ENCODE results near the gene FAM83F.

Gene FAM83F

GRCh38 chr22:40076702-40077645 is 82.2 kb downstream of the FAM83F start:
- Histone ChIP-seq H3K4me3 (ENCODE audit: low read length) (no peak overlapping the region), H3K9me3 (ENCODE audit: control insufficient read depth, low read length) (no peaks in the 10 kb centered on the region), H3K4me1 (ENCODE audit: control insufficient read depth, insufficient read depth, low read length) (no peaks in the 10 kb centered on the region), H3K27me3 (ENCODE audit: control insufficient read depth, insufficient read depth, low read length) (peaks cover 6% of the 10 kb centered on the region), H3K9ac (ENCODE audit: low read length) (no peak overlapping the region), H3K36me3 (ENCODE audit: control insufficient read depth, insufficient read depth, low read length) (no peaks in the 10 kb centered on the region)

DNA sequence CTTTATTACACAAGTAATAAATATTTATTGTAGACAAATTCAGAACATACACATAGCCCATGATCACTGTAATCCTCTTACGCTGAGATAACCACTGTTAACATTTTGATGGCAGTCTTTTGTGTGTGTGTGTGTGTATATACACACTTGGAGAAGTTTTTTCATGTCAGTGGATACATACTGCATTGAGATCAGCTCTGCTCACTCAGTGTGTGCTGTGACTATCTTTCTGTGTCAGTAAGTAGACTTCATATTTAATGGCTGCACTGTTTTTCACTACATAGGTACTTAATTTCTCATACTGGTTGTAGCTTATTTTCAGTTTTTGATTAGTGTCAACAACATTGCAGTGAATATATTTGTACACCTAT is 82.9 kb downstream of the FAM83F start:
- no peaks in the 10 kb centered on the region for H3K4me1 ChIP-seq (ENCODE audit: control insufficient read depth, insufficient read depth, low read length)

GRCh38 chr22:40081662-40082061 is 86.9 kb downstream of the FAM83F start:
- H3K9me3 ChIP-seq (ENCODE audit: control insufficient read depth, low read length): no peaks in the 10 kb centered on the region
- peaks cover 18% of the 10 kb centered on the region for H3K27me3 ChIP-seq (ENCODE audit: control insufficient read depth, insufficient read depth, low read length)
- H3K4me1 ChIP-seq (ENCODE audit: control insufficient read depth, insufficient read depth, low read length): no peaks in the 10 kb centered on the region
- H3K4me3 ChIP-seq (ENCODE audit: low read length): no peak overlapping the region
- no peak overlapping the region for H3K9ac ChIP-seq (ENCODE audit: low read length)
- H3K36me3 ChIP-seq (ENCODE audit: control insufficient read depth, insufficient read depth, low read length): no peaks in the 10 kb centered on the region

More for the DNA sequence above, 82.9 kb downstream of the FAM83F start:
- H3K4me3 ChIP-seq (ENCODE audit: low read length): no peak overlapping the region
- H3K36me3 ChIP-seq (ENCODE audit: control insufficient read depth, insufficient read depth, low read length): no peaks in the 10 kb centered on the region
- peaks cover 12% of the 10 kb centered on the region for H3K27me3 ChIP-seq (ENCODE audit: control insufficient read depth, insufficient read depth, low read length)
- no peaks in the 10 kb centered on the region for H3K9me3 ChIP-seq (ENCODE audit: control insufficient read depth, low read length)
- no peak overlapping the region for H3K9ac ChIP-seq (ENCODE audit: low read length)

DNA sequence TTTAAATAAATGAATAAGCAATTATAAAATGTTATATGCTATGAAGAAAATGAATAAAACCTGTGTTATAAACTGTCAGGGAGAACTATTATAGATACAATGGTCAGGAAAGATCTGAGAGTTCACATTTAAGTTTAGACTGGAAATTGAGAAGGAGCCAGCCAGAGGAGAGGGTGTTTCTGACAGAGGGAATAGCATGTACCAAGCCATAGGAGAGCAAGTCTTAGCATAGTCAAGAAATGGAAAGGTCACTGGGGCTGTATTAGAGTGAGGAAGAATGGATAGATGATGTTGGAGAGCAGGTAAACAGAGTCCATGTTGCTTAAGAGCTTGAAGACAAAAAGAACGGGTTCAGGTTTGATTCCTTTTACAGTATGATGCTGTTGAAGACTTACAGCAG is 87.4 kb downstream of the FAM83F start:
- Histone ChIP-seq H3K27me3 (ENCODE audit: control insufficient read depth, insufficient read depth, low read length) (peaks cover 18% of the 10 kb centered on the region), H3K9me3 (ENCODE audit: control insufficient read depth, low read length) (no peaks in the 10 kb centered on the region), H3K4me1 (ENCODE audit: control insufficient read depth, insufficient read depth, low read length) (no peaks in the 10 kb centered on the region), H3K4me3 (ENCODE audit: low read length) (no peak overlapping the region), H3K36me3 (ENCODE audit: control insufficient read depth, insufficient read depth, low read length) (no peaks in the 10 kb centered on the region), H3K9ac (ENCODE audit: low read length) (no peak overlapping the region)

DNA sequence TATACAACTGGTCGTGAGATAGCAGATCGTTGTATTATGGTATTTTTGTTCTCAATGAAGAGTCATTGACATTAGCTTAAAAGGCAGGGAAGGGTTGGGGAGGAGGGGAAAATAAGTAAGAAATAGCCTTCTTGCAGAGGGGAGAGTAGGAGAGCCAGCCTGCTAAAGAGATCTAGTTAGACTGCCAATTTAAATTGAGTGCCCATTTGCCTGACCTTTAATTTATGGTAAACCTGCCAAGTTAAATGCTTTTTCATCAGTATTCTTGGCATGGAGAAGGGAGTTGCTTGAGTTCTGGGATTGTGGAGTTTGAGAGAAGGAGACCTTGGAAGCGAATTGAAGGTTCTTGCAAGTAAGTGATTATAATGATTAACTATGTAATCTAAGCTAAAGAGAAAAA is 89.0 kb downstream of the FAM83F start:
- no peaks in the 10 kb centered on the region for H3K36me3 ChIP-seq (ENCODE audit: control insufficient read depth, insufficient read depth, low read length)
- peaks cover 18% of the 10 kb centered on the region for H3K27me3 ChIP-seq (ENCODE audit: control insufficient read depth, insufficient read depth, low read length)
- no peak overlapping the region for H3K9ac ChIP-seq (ENCODE audit: low read length)
- H3K4me3 ChIP-seq (ENCODE audit: low read length): no peak overlapping the region
- no peaks in the 10 kb centered on the region for H3K4me1 ChIP-seq (ENCODE audit: control insufficient read depth, insufficient read depth, low read length)
- H3K9me3 ChIP-seq (ENCODE audit: control insufficient read depth, low read length): no peaks in the 10 kb centered on the region

- Histone ChIP-seq H3K9me3 (ENCODE audit: control insufficient read depth, low read length) (no peaks in the 10 kb centered on the region), H3K9ac (ENCODE audit: low read length) (no peak overlapping the region), H3K27me3 (ENCODE audit: control insufficient read depth, insufficient read depth, low read length) (peaks cover 18% of the 10 kb centered on the region), H3K4me3 (ENCODE audit: low read length) (no peak overlapping the region), H3K36me3 (ENCODE audit: control insufficient read depth, insufficient read depth, low read length) (no peaks in the 10 kb centered on the region), H3K4me1 (ENCODE audit: control insufficient read depth, insufficient read depth, low read length) (no peaks in the 10 kb centered on the region)
Observed at GRCh38 chr22:40084246-40084645, 89.5 kb downstream of the FAM83F start.

- Histone ChIP-seq H3K36me3 (ENCODE audit: control insufficient read depth, insufficient read depth, low read length) (no peaks in the 10 kb centered on the region), H3K9ac (ENCODE audit: low read length) (no peak overlapping the region), H3K27me3 (ENCODE audit: control insufficient read depth, insufficient read depth, low read length) (no peaks in the 10 kb centered on the region), H3K4me1 (ENCODE audit: control insufficient read depth, insufficient read depth, low read length) (no peaks in the 10 kb centered on the region), H3K4me3 (ENCODE audit: low read length) (no peak overlapping the region), H3K9me3 (ENCODE audit: control insufficient read depth, low read length) (no peaks in the 10 kb centered on the region)
Observed at GRCh38 chr22:40088818-40089217, 94.1 kb downstream of the FAM83F start.

Measured in mucosa of stomach (tissue), 1 donor.